ENCODE measurements around the gene VSTM4.

VSTM4 gene

DNA sequence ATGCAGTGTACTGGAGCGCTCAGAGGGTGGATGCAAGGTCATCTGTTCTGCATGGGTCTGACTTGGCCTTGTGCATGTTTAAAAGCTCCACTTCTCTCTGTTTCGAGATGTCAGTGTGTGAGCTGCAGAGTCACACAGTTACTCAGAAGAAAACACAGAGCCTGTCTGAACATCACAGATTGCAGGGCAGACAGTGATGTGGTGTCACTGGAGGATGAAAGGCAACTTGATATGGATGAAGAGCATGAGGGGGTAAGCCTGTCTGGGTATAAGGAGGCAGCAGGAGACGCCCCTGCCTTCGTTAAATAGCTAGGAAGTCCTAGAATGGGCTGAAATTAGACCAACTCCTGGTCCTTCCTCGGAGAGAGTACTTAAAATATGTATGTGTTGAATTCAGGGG, 108.2 kb downstream of the VSTM4 start:
- DNase-seq (ENCODE audit: low spot score) = no peak

DNA sequence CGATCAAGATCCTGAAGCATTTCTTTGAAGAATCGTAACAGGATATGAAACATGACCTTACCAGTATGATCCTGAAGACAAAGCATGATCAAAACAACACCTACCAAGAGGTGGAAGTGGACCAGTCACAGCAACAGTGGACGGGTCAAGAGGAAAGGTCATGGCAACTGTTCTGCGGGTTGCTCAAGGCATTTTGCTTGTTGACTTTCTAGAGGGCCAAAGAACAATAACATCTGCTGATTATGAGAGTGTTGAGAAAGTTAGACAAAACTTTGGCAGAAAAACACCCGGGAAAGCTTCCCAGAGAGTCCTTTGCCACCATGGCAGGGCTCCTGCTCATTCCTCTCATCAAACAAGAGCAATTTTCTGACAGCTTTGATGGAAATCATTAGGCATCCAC, 110.1 kb downstream of the VSTM4 start:
- no peak for DNase-seq (ENCODE audit: low spot score)

DNA sequence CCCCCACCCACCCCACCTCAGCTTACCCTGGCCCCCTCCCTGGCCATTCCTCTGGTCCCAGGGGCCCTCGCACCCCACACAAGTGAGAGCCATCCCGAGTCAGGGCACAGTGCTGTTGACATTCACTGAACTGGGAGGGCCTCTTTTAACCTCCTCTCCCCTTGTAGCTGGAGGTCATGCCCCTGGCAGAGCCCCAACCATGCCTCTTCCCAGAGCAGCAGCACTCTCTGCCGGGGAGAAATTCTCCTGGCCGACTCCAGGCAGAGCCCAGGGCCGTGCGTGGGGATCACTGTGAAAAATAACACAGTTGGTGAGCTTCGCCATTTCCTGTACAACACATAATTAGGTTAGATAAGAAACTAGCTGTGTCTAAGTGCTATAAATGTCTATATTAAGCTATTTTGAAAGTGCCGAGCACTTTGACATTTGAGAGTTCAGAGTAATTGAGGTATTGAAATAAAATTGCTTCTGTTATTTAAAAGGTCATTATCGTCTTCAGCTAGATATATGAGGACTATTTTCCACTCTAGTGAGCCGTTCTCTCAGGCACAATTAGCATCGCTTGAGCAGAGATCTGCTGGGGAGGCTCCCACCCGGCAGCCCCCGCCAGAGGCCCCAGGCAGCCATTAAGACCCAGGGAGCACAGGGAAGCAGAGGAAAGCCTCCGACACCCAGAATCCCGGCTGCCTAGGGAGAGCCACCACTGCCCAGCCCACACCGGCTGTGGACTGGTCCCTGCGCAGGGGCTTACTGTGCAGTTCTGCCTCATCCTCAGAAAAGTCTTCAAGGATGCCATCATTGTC, 113.3 kb downstream of the VSTM4 start:
- DNase-seq (ENCODE audit: low spot score) = no peak

DNA sequence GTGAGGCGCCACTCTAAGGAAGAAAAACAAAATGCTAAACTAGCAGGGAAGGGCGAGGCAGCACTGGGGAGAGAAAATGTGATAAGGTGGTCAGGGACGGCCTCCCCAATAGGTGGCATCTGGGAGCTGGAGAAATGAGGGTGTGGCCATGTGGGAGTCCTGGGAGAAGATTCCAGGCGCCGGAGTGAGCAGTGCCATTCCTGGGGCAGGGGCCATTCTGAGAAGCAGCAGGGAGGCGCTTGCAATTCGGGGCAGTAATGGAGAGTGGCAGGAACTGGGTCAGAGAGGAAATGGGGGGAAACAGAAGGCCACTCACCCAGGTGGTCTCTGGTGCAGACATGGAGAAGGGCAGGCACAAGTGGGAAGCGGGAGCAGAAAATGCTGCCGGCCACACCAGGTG, 113.9 kb downstream of the VSTM4 start:
- no peak for DNase-seq (ENCODE audit: low spot score)

GRCh38 chr10:49000437-49001398, 114.6 kb downstream of the VSTM4 start:
- DNase-seq (ENCODE audit: low spot score) = no peak

- no peak for DNase-seq (ENCODE audit: low spot score)
Measured at GRCh38 chr10:48999346-48999745, 116.0 kb downstream of the VSTM4 start.

GRCh38 chr10:48996329-48996728, 119.0 kb downstream of the VSTM4 start:
- no peak for DNase-seq (ENCODE audit: low spot score)

DNA sequence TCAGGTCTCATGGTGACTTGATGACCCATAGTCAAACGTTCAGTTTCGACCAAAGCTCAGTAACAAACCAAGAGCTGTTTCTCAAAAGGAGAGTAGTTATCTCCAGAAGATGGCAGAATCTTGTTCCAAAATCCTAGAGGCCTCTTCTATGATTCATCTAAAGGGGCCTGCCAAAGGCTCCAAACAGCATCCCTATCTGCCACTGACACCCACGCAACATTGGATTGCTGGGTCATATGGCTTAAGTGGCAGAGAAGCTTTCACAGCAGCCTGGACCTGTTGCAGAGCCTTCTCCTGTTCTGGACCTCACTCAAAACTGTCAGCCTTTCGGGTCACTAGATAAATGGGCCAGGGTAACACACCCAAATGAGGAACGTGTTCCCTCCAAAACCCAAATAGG, 121.7 kb downstream of the VSTM4 start:
- DNase-seq (ENCODE audit: low spot score) = no peak

DNA sequence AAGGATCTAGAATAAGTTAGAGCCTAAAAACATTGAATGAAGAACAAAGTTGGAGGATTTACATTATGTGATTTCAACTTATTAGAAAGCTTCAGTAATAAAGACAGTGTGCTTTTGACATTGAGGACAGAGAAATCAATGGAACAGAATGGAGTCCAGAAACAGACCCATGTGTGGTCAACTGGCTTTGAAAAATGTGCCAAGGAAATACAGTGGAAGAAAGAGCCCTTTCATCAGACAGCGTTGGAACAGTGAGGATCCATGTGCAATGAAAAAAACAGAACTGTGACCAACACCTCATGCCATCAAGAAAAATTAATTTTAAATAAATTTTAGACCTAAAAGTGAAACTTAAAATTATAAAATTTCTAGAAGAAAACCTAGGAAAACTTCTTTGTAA, 125.1 kb downstream of the VSTM4 start:
- no peak for DNase-seq (ENCODE audit: low spot score)

DNA sequence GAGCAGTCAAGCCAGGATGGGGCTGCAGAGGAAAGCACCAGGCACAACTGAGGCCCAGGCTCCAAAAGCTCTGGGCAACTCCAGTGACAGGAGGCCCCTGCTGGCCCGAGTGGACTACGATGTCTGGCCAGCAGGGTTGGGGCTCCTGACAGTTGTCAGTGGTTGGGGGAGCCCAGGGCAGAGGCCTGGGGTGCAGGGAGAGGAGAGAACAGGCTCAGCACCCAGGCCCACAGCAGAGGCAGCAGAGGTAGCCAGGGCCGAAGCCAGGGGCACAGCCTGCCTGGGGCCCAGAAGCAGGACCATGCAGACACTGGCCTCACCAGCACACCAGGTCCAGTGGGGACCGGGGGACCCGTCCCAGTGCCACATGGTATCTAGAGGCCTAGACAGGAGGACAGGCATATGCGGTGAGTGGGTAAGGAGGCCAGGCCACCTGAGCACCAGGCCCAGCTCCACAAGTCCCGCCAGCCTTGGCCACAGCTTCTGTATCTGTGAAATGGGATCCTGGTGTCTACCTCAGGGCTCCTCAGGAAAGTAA, 129.6 kb downstream of the VSTM4 start:
- DNase-seq (ENCODE audit: low spot score) = no peak

DNA sequence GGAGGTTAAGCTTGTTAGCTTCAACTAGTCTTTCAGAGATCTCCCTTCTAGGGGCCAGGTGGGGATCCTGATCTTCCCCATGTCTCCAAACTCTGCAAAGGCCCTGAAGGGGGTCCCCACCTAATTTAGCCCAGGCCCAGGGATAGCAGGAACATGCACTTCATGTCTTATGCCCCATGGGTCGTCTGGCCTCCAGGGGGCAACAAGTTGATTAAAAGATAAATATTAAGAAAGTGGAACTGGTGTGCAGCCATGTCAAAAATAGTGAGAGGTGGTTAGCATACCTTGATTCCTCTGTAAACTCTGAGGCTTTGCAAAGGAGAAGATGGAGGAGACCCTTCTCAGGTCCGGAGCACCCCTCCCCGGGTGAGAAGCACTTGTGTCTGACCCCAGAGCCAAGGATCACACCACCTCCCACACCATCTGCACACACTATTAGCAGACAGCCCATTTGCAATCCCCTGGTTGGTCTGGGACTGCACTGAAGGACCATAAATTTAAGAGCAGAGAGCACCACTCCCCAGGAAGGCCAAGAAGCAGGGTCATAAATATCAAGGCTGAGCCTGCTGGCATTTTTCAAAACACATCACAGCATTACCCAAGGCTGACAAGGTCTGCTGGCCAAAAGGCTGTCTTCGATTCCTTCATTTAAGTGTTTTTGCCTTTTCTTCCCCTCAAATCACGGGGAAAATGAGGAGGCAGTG, 131.5 kb downstream of the VSTM4 start:
- no peak for DNase-seq (ENCODE audit: low spot score)

DNA sequence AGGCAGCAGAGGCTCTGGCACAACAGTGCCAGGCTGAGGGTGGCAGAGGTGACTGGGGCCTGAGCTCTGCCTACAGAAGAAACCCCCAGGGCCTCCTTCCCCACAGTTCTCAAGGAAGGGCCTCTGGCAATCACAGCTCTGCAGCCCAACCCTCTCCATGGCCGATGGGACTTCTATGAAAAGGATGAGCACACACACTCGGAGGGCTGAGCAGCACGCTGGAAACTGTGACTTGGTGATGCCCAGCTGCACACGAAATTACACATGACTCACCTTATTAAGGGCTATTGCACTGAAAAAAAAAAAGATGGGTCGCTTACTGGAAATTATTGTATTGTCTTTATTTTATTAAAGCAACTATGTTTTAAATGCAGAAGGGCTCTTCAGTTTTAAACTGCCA, 132.7 kb downstream of the VSTM4 start:
- peak; percentile 33 for DNase-seq (ENCODE audit: low spot score)

DNA sequence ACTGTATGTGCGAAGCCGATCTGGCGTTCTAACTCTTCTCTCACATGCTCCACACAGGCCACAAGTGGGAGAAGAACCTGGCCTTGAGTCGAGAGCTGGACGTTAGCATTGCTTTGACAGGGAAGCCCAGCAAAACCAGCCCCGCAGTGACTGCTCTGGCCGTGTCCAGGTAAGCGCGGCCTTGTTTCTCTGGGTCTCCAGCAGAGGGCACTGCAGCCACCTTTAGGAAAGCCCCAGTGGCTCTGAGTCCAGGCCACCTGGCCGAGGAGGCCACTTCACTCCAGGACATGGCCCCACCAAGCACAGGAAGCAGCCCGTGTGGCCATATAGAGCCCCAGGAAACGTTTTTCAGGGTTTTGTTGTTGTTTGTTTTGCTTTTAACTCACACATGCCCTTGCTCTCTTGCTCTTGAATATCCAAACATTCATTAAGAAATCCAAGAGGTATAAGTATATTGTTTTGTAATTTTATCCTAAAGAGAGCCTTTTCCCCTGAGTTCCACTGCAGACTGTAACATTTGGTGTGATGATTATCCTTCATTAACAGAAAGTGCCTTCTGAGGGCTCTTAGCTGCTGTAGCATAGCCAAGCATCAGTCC, 133.9 kb downstream of the VSTM4 start:
- DNase-seq (ENCODE audit: low spot score) = peak; percentile 80

GRCh38 chr10:48978318-48978717, 137.0 kb downstream of the VSTM4 start:
- DNase-seq (ENCODE audit: low spot score) = no peak

GRCh38 chr10:48976196-48976595, 139.1 kb downstream of the VSTM4 start:
- peak; percentile 33 for DNase-seq (ENCODE audit: low spot score)

DNA sequence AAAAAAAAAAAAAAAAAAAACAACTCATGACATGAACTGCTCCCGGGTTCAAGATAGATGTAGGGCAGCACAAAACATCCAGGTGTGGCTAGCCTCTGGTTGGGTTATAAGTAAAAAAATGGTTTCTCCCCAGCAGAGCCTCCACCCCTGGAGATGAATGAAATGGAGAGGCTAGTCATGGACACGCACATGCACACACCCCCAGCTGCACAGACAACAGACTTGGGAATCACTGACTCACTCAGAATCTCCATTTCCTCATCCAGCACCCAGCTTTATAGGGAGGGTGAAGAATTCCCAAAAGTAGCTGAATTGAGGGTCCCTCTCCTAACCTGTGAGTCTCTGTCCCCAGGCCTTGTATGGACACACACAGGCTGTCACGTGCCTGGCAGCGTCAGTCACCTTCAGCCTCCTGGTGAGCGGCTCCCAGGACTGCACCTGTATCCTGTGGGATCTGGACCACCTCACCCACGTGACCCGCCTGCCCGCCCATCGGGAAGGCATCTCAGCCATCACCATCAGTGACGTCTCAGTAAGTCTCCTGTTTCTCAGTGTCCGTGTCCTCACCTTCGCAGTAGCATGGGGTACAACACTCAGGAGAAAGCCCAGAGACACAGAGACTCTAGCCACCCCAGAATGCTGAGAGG, 140.7 kb downstream of the VSTM4 start:
- no peak for DNase-seq (ENCODE audit: low spot score)

GRCh38 chr10:48973065-48973464, 142.3 kb downstream of the VSTM4 start:
- peak; percentile 34 for DNase-seq (ENCODE audit: low spot score)

GRCh38 chr10:48970654-48971053, 144.7 kb downstream of the VSTM4 start:
- no peak for DNase-seq (ENCODE audit: low spot score)

DNA sequence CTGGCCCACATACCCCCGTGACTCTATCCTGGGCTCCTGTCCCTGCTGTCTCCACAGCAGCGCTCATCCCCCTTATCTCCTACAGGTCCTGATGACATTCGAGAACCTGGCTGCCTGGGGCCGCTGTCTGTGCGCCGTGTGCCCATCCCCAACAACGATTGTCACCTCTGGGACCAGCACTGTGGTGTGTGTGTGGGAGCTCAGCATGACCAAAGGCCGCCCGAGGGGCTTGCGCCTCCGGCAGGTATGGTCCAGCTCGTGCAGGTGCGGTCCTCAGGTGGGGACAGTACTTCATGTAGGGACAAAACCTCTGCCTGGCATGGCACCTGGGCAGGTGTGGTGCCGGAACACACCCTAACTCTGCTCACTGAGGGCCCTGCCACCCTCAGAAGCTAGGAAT, 145.3 kb downstream of the VSTM4 start:
- no peak for DNase-seq (ENCODE audit: low spot score)

DNA sequence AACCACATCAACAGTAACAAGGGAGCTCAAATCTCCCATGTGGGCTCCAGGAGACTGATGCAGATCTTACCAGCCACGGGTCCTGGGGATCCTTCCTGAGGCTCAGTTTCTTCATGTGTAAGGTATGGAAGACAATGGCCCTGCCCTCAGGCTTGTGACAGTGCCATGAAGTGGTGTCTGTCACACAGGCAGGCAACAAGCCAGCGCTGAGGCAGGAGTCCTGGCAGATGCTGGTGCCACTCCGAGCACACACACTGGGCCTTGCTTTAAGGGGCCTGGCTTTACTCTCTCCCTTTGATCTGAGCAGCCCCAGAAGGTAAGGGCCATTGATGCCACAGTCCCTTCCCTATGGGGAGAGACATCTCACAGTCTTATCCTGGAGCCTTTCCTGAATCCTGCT, 147.3 kb downstream of the VSTM4 start:
- DNase-seq (ENCODE audit: low spot score) = no peak

GRCh38 chr10:48965460-48965859, 149.9 kb downstream of the VSTM4 start:
- DNase-seq (ENCODE audit: low spot score) = no peak

All from AG20443 (cell line).